OCI-LY3 (cell line): Measurements from ENCODE around the gene KRT79.

Experiments used
- CTCF ChIP-seq: fragments of 200-600, 300-600 bp; sonication (generic); IDR thresholded peaks from 2 replicates; pipeline ENCODE4 v1.5.1; 2014; ENCODE audit warnings: antibody characterized with exemption, low read length, low read depth
- EZH2phosphoT487 ChIP-seq: fragments of 200-600 bp; shearing (Covaris generic); IDR thresholded peaks from 2 replicates; pipeline ENCODE4 v1.6.1; 2018; ENCODE audit warnings: antibody characterized with exemption, mixed run types, low read depth

GRCh38 chr12:52873832-52874572 lies 39.9 kb upstream of the KRT79 start:
- TF ChIP-seq EZH2phosphoT487 (no peak), CTCF (no peak)
